GM23248 (cell line): ENCODE results near the gene EFCAB11.

Experiments used
- EZH2 ChIP-seq: fragments of 200-600 bp; sonication (generic); IDR thresholded peaks from 2 replicates; pipeline ENCODE4 v1.6.1; 2018; ENCODE audit warnings: antibody characterized with exemption, mild to moderate bottlenecking; ENCODE audit not compliant: insufficient read depth, poor library complexity, severe bottlenecking
- EZH2phosphoT487 ChIP-seq: fragments of 200-600 bp; sonication (generic); IDR thresholded peaks from 2 replicates; pipeline ENCODE4 v1.6.1; 2018; ENCODE audit warnings: antibody characterized with exemption, moderate library complexity, mild to moderate bottlenecking, low read depth; ENCODE audit not compliant: insufficient read depth

DNA sequence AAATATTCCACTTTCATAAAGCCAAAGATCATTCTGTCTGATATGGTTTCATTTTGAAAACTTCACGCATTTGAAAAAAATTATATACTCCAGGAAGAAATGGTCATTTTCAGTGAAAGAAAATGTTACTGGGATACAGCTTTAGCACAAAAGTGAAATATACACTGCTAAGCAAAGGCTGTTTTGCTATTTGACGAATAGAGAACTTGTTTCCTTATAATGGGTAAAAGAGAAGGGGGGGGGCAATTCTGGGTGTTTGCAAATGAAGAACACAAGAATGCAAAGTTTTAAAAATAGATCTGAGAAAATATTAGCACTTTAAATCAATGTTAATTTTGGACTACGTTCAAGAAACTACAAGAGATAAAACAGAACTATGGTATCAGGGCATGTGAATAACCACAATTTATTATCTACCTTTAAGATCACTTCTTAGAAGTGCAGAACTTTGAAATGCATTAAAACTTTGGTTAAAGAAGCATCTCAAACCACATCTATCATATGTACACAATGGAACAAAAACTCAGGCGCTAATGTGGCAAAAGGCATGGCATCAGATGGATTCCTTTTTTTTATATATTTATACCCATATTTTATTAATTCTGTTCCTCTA lies 51.1 kb downstream of the EFCAB11 start:
- TF ChIP-seq EZH2phosphoT487: no peak
- TF ChIP-seq EZH2: no peak
